Liver (tissue), 9 donors: ENCODE measurements around the gene STK24. TPM values are rescaled to one million over a fixed set of nuclear protein-coding genes. Genes with fewer than 3 reads are reported as not detected.

ENCODE experiments used
- DNase-seq: peaks from one replicate; pipeline ENCODE4 v3.0.0-alpha.2; 2017; ENCODE audit warnings: low spot score
- H3K27ac ChIP-seq, 2 donors: one replicate each; pipeline ENCODE4 v1.7.0; 2013; ENCODE audit warnings: inconsistent platforms in 2 of 2, low read length in 2 of 2, control low read depth in 1 of 2, low read depth in 1 of 2, mild to moderate bottlenecking in 1 of 2
- H3K27me3 ChIP-seq, 4 donors: one replicate each; pipeline versions ENCODE4 v1.6.1 to v1.7.0; 2013; ENCODE audit warnings: low read length in 3 of 4, inconsistent platforms in 1 of 4, mild to moderate bottlenecking in 1 of 4, moderate library complexity in 1 of 4; ENCODE audit not compliant: control insufficient read depth in 4 of 4, insufficient read depth in 4 of 4
- H3K36me3 ChIP-seq, 4 donors: one replicate each; pipeline versions ENCODE4 v1.6.1 to v1.7.0; 2013; ENCODE audit warnings: low read length in 3 of 4, mild to moderate bottlenecking in 3 of 4, low read depth in 1 of 4, moderate library complexity in 1 of 4; ENCODE audit not compliant: control insufficient read depth in 4 of 4, insufficient read depth in 3 of 4
- H3K4me1 ChIP-seq, 4 donors: one replicate each; pipeline versions ENCODE4 v1.6.1 to v1.7.0; 2013; ENCODE audit warnings: low read length in 3 of 4, mild to moderate bottlenecking in 3 of 4, moderate library complexity in 1 of 4; ENCODE audit not compliant: control insufficient read depth in 4 of 4, insufficient read depth in 4 of 4
- H3K4me3 ChIP-seq, 3 donors: one replicate each; pipeline versions ENCODE4 v1.6.1 to v1.7.0; 2013; ENCODE audit warnings: low read length in 3 of 3, control low read depth in 1 of 3, low read depth in 1 of 3, mild to moderate bottlenecking in 1 of 3
- H3K9ac ChIP-seq, 2 donors: one replicate each; pipeline ENCODE4 v1.7.0; 2013; ENCODE audit warnings: low read length in 2 of 2, mild to moderate bottlenecking in 2 of 2, moderate library complexity in 2 of 2, control low read depth in 1 of 2, low read depth in 1 of 2
- H3K9me3 ChIP-seq, 4 donors: one replicate each; pipeline versions ENCODE4 v1.6.1 to v1.7.0; 2013; ENCODE audit warnings: low read length in 3 of 4; ENCODE audit not compliant: control insufficient read depth in 4 of 4
- EGR1 ChIP-seq, 2 donors: IDR thresholded peaks; 2 replicates each; pipeline ENCODE4 v1.6.1; 2016 to 2018; ENCODE audit warnings: antibody characterized with exemption in 2 of 2, low read depth in 2 of 2
- FOXA1 ChIP-seq: IDR thresholded peaks from 2 replicates; pipeline ENCODE4 v1.6.1; 2016; ENCODE audit warnings: antibody characterized with exemption
- FOXA2 ChIP-seq: IDR thresholded peaks from 2 replicates; pipeline ENCODE4 v1.6.1; 2016; ENCODE audit warnings: antibody characterized with exemption
- GABPA ChIP-seq, 2 donors: IDR thresholded peaks in 1 of 2; conservative IDR thresholded peaks in 1 of 2; 2 replicates each; pipeline ENCODE4 v1.6.1; 2016; ENCODE audit warnings: antibody characterized with exemption in 2 of 2, mild to moderate bottlenecking in 1 of 2, moderate library complexity in 1 of 2
- HNF4A ChIP-seq, 2 donors: conservative IDR thresholded peaks; 2 replicates each; pipeline ENCODE4 v1.6.1; 2016; ENCODE audit warnings: antibody characterized with exemption in 2 of 2, mild to moderate bottlenecking in 2 of 2
- HNF4G ChIP-seq: IDR thresholded peaks from 2 replicates; pipeline ENCODE4 v1.6.1; 2016; ENCODE audit warnings: antibody characterized with exemption
- JUND ChIP-seq, 2 donors: IDR thresholded peaks; 2 replicates each; pipeline ENCODE4 v1.6.1; 2016; ENCODE audit warnings: antibody characterized with exemption in 2 of 2
- RAD21 ChIP-seq, 2 donors: IDR thresholded peaks; 2 replicates each; pipeline ENCODE4 v1.6.1; 2016; ENCODE audit warnings: antibody characterized with exemption in 2 of 2, mild to moderate bottlenecking in 2 of 2
- RXRA ChIP-seq, 2 donors: IDR thresholded peaks; 2 replicates each; pipeline ENCODE4 v1.6.1; 2017 to 2018; ENCODE audit warnings: antibody characterized with exemption in 2 of 2, mild to moderate bottlenecking in 1 of 2
- SP1 ChIP-seq: IDR thresholded peaks from 2 replicates; pipeline ENCODE4 v1.6.1; 2018; ENCODE audit warnings: antibody characterized with exemption, mild to moderate bottlenecking
- TAF1 ChIP-seq: conservative IDR thresholded peaks from 2 replicates; pipeline ENCODE4 v1.6.1; 2016; ENCODE audit warnings: antibody characterized with exemption, mild to moderate bottlenecking
- YY1 ChIP-seq: IDR thresholded peaks from 2 replicates; pipeline ENCODE4 v1.6.1; 2016; ENCODE audit warnings: antibody characterized with exemption, mild to moderate bottlenecking
- WGBS: extraction: QIAGEN DNeasy Blood & Tissue Kit; methylation state at CpG from one replicate; pipeline ENCODE4 v1.1.7; 2013; 5-methylcytosine and 5-hydroxymethylcytosine counted together
- polyA plus RNA-seq, 2 donors: library from polyadenylated mRNA; stranded (reverse) in 1 of 2; unstranded in 1 of 2; fragments of 200-250 nt in 1 of 2; fragments of >200 nt in 1 of 2; fragmentation: Nextera tagmentation in 1 of 2; extraction: Ambion mirVana in 1 of 2; gene quantifications; one replicate each; pipeline versions ENCODE4 v1.2.1 to v1.2.3, GENCODE V29; 2013 to 2015
- total RNA-seq, 2 donors: library from RNA; depleted of rRNA; stranded (reverse); fragments of >200 nt; gene quantifications; one replicate each; pipeline ENCODE4 v1.2.3, GENCODE V29; 2014
- TF ChIP-seq, protein P1 (sequence below): IDR thresholded peaks from 2 replicates; pipeline ENCODE4 v1.6.1; 2016; ENCODE audit warnings: antibody characterized with exemption
- TF ChIP-seq, protein P2 (sequence below): fragments of 150-350 bp; IDR thresholded peaks from 2 replicates; pipeline ENCODE4 v1.5.1; 2017; ENCODE audit warnings: improper control_type of control experiment, low read depth, low read length; ENCODE audit not compliant: missing input control
- TF ChIP-seq, protein P3 (sequence below): IDR thresholded peaks from 2 replicates; pipeline ENCODE4 v1.6.1; 2016; ENCODE audit warnings: antibody characterized with exemption, mild to moderate bottlenecking
- TF ChIP-seq, protein P4 (sequence below): IDR thresholded peaks from 2 replicates; pipeline ENCODE4 v1.6.1; 2016; ENCODE audit warnings: antibody characterized with exemption
- TF ChIP-seq, protein P5 (sequence below): IDR thresholded peaks from 2 replicates; pipeline ENCODE4 v1.6.1; 2016; ENCODE audit warnings: antibody characterized with exemption
- donor health status: healthy.
- donor health status: healthy.
- donor health status: healthy.
- donor health status: healthy.
- donor health status: healthy.

STK24 gene
- total and polyA plus RNA-seq, 4 donors, result 6.4 to 43.3 (median 14.9) TPM

DNA sequence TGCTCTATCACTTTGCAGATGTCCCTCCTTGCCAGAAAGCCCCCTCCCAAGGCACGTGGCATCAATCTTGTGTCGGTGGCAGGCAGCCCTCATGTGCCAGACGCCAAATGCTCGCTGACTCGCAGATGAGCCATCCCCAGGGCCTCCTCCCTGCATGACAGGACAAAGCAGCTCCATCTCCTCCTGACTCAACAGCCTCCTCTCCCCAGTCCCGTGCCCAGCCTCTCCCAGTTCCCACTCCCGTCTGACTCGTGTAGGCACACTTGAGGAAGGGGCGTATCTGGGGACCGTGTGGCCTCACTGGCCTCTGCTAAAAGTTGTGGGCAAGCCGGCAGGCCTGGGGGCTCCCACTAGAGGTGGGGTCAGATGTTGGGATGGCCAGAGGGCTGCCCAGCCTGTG lies 133.6 kb downstream of the STK24 start:
- H3K27ac ChIP-seq, result no peak overlapping the region
- no peak overlapping the region for H3K9ac ChIP-seq
- no peak for DNase-seq
- peaks cover 0 to 3% (median 0%) of the 10 kb centered on the region in 4 donors for H3K4me1 ChIP-seq
- WGBS, result 88% methylated on average over 11 of the region's 11 CpGs
- peaks cover 9 to 66% (median 31%) of the 10 kb centered on the region in 4 donors for H3K36me3 ChIP-seq
- H3K27me3 ChIP-seq, result no peaks in the 10 kb centered on the region
- H3K4me3 ChIP-seq, result no peak overlapping the region
- H3K9me3 ChIP-seq, result no peaks in the 10 kb centered on the region
- TF ChIP-seq HNF4G (no peak), YY1 (no peak), RAD21 (IDR thresholded peaks at IDR 0.05) (no peak), FOXA2 (no peak), TAF1 (no peak)
- TF ChIP-seq, protein P1, sequence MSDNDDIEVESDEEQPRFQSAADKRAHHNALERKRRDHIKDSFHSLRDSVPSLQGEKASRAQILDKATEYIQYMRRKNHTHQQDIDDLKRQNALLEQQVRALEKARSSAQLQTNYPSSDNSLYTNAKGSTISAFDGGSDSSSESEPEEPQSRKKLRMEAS, result no peak
- TF ChIP-seq, protein P2, sequence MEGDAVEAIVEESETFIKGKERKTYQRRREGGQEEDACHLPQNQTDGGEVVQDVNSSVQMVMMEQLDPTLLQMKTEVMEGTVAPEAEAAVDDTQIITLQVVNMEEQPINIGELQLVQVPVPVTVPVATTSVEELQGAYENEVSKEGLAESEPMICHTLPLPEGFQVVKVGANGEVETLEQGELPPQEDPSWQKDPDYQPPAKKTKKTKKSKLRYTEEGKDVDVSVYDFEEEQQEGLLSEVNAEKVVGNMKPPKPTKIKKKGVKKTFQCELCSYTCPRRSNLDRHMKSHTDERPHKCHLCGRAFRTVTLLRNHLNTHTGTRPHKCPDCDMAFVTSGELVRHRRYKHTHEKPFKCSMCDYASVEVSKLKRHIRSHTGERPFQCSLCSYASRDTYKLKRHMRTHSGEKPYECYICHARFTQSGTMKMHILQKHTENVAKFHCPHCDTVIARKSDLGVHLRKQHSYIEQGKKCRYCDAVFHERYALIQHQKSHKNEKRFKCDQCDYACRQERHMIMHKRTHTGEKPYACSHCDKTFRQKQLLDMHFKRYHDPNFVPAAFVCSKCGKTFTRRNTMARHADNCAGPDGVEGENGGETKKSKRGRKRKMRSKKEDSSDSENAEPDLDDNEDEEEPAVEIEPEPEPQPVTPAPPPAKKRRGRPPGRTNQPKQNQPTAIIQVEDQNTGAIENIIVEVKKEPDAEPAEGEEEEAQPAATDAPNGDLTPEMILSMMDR, result no peak

DNA sequence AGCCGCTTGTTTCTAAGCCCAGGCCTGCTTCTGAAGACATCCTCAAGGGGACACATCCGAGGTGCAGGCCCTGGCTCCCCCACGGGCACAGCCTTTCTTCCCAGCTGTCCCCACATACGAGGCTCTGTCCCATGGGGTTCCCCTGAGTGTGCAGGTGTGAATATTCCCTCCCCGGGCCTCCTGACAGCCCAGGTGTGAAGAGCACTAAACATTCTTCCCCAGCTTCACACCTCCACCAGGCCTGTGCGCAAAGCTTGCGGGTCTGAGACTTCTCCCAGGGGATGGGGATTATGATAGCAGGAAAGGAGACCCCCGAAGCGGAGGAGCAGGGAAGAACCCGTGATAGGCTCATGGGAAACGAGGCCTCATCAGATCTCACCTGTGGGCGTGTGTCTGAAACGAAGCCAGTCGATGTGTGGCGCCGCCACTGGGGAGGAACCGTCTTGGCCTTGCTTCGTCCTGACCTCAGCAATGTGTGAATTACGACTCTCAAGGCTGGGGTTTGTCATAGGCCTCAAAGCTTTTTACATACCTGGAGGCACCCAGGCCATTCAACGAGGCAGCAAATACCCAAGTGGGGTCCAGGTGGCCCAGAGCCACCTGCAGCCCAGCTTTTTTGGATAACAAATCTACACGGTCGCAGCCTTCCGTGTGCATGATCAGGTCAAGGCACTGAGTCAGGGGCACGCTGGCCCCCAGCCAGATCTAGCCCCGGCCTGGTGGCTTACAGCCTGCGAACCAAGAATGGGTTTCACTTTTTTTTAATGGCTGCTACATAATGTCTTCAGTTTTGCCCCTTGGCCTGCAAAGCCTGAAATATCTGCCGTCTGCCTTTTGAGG lies 134.3 kb downstream of the STK24 start:
- Histone ChIP-seq H3K9ac (no peak overlapping the region), H3K4me1 (peaks cover 0 to 3% (median 0%) of the 10 kb centered on the region in 4 donors), H3K27ac (no peak overlapping the region), H3K36me3 (peaks cover 11 to 66% (median 29%) of the 10 kb centered on the region in 4 donors), H3K27me3 (no peaks in the 10 kb centered on the region), H3K4me3 (no peak overlapping the region), H3K9me3 (no peaks in the 10 kb centered on the region)
- 87% methylated on average over 27 of the region's 27 CpGs for WGBS
- DNase-seq, result no peak
- TF ChIP-seq, protein P3, sequence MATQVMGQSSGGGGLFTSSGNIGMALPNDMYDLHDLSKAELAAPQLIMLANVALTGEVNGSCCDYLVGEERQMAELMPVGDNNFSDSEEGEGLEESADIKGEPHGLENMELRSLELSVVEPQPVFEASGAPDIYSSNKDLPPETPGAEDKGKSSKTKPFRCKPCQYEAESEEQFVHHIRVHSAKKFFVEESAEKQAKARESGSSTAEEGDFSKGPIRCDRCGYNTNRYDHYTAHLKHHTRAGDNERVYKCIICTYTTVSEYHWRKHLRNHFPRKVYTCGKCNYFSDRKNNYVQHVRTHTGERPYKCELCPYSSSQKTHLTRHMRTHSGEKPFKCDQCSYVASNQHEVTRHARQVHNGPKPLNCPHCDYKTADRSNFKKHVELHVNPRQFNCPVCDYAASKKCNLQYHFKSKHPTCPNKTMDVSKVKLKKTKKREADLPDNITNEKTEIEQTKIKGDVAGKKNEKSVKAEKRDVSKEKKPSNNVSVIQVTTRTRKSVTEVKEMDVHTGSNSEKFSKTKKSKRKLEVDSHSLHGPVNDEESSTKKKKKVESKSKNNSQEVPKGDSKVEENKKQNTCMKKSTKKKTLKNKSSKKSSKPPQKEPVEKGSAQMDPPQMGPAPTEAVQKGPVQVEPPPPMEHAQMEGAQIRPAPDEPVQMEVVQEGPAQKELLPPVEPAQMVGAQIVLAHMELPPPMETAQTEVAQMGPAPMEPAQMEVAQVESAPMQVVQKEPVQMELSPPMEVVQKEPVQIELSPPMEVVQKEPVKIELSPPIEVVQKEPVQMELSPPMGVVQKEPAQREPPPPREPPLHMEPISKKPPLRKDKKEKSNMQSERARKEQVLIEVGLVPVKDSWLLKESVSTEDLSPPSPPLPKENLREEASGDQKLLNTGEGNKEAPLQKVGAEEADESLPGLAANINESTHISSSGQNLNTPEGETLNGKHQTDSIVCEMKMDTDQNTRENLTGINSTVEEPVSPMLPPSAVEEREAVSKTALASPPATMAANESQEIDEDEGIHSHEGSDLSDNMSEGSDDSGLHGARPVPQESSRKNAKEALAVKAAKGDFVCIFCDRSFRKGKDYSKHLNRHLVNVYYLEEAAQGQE, result no peak
- TF ChIP-seq, protein P2, result no peak
- TF ChIP-seq HNF4G (no peak), RAD21 (IDR thresholded peaks at IDR 0.05) (no peak), TAF1 (no peak), EGR1 (IDR thresholded peaks at IDR 0.05; ENCODE audit: low read depth in 2 of 2) (no peak), JUND (IDR thresholded peaks at IDR 0.05) (no peak), FOXA1 (no peak), SP1 (no peak), HNF4A (conservative IDR thresholded peaks at IDR 0.05) (no peak), YY1 (no peak), RXRA (IDR thresholded peaks at IDR 0.05) (no peak), FOXA2 (no peak), GABPA (IDR thresholded peaks at IDR 0.05 in 1 of 2, conservative IDR thresholded peaks at IDR 0.05 in 1 of 2) (no peak)
- TF ChIP-seq, protein P4, sequence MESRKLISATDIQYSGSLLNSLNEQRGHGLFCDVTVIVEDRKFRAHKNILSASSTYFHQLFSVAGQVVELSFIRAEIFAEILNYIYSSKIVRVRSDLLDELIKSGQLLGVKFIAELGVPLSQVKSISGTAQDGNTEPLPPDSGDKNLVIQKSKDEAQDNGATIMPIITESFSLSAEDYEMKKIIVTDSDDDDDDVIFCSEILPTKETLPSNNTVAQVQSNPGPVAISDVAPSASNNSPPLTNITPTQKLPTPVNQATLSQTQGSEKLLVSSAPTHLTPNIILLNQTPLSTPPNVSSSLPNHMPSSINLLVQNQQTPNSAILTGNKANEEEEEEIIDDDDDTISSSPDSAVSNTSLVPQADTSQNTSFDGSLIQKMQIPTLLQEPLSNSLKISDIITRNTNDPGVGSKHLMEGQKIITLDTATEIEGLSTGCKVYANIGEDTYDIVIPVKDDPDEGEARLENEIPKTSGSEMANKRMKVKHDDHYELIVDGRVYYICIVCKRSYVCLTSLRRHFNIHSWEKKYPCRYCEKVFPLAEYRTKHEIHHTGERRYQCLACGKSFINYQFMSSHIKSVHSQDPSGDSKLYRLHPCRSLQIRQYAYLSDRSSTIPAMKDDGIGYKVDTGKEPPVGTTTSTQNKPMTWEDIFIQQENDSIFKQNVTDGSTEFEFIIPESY, result no peak
- TF ChIP-seq, protein P5, sequence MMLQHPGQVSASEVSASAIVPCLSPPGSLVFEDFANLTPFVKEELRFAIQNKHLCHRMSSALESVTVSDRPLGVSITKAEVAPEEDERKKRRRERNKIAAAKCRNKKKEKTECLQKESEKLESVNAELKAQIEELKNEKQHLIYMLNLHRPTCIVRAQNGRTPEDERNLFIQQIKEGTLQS, result no peak
